Lung (tissue), 12 donors: ENCODE measurements around the gene MARCHF3. TPM values are rescaled to one million over a fixed set of nuclear protein-coding genes. Genes with fewer than 3 reads are reported as not detected.

Experiments used
- ATAC-seq: fragments of 200-7000 bp; cut with Tn5 transposase; one replicate; pipeline ENCODE4 v1.9.1; 2020; ENCODE audit warnings: moderate number of reproducible peaks; ENCODE audit not compliant: insufficient read depth, low FRiP score
- DNase-seq, 3 donors: peaks; one replicate each; pipeline ENCODE4 v3.0.0-alpha.2; 2013 to 2017
- H3K27ac ChIP-seq, 2 donors: one replicate each; pipeline ENCODE4 v1.5.1; 2013; ENCODE audit warnings: mild to moderate bottlenecking in 2 of 2, moderate library complexity in 2 of 2, control low read depth in 1 of 2, inconsistent platforms in 1 of 2, low read depth in 1 of 2, low read length in 1 of 2
- H3K27me3 ChIP-seq, 3 donors: one replicate each; pipeline ENCODE4 v1.5.1; 2013; ENCODE audit warnings: low read length in 2 of 3; ENCODE audit not compliant: control insufficient read depth in 3 of 3, insufficient read depth in 3 of 3
- H3K36me3 ChIP-seq, 4 donors: one replicate each; pipeline ENCODE4 v1.5.1; 2013; ENCODE audit warnings: low read length in 4 of 4, mild to moderate bottlenecking in 1 of 4, moderate library complexity in 1 of 4; ENCODE audit not compliant: control insufficient read depth in 4 of 4, insufficient read depth in 4 of 4
- H3K4me1 ChIP-seq, 5 donors: one replicate each; pipeline ENCODE4 v1.5.1; 2013; ENCODE audit warnings: low read length in 5 of 5, mild to moderate bottlenecking in 2 of 5, moderate library complexity in 1 of 5; ENCODE audit not compliant: control insufficient read depth in 5 of 5, insufficient read depth in 5 of 5
- H3K4me3 ChIP-seq: one replicate; pipeline ENCODE4 v1.5.1; 2013; ENCODE audit warnings: mild to moderate bottlenecking, control low read depth, moderate library complexity
- H3K9ac ChIP-seq, 2 donors: one replicate each; pipeline ENCODE4 v1.5.1; 2013; ENCODE audit warnings: low read length in 2 of 2, control low read depth in 1 of 2; ENCODE audit not compliant: insufficient read depth in 1 of 2
- H3K9me3 ChIP-seq, 4 donors: one replicate each; pipeline ENCODE4 v1.5.1; 2013; ENCODE audit warnings: low read length in 3 of 4, mild to moderate bottlenecking in 1 of 4, moderate library complexity in 1 of 4; ENCODE audit not compliant: control insufficient read depth in 4 of 4, insufficient read depth in 3 of 4
- CTCF ChIP-seq: IDR thresholded peaks from 2 replicates; pipeline ENCODE4 v1.5.1; 2012; ENCODE audit warnings: mild to moderate bottlenecking; ENCODE audit errors: control extremely low read depth, extremely low read depth
- WGBS, 2 donors: extraction: QIAGEN DNeasy Blood & Tissue Kit; methylation state at CpG; one replicate each; pipeline ENCODE4 v1.1.7; 2013; 5-methylcytosine and 5-hydroxymethylcytosine counted together
- polyA plus RNA-seq, 2 donors: library from polyadenylated mRNA; stranded (reverse); fragments of 200-250 nt; gene quantifications; one replicate each; pipeline ENCODE4 v1.2.1, GENCODE V29; 2013
- total RNA-seq, 2 donors: library from RNA; depleted of rRNA in 1 of 2; stranded (reverse); fragments of >200 nt in 1 of 2; gene quantifications; one replicate each; pipeline ENCODE4 v1.2.1, GENCODE V29; 2014 to 2021
- donor health status: control.
- donor health status: control.
- donor health status: Bipolar disorder and iron deficiency.
- donor health status: healthy.
- donor health status: DM: yes; HTN: yes; CAD: no.

MARCHF3 gene
- total and polyA plus RNA-seq, 4 donors = 3.7 to 17.0 (median 13.1) TPM

- TF ChIP-seq CTCF = no peak
- H3K9ac ChIP-seq = no peak overlapping the region
- peaks cover 0 to 11% (median 2%) of the 10 kb centered on the region in 4 donors for H3K36me3 ChIP-seq
- no peaks in the 10 kb centered on the region for H3K4me1 ChIP-seq
- no peaks in the 10 kb centered on the region for H3K27me3 ChIP-seq
- no peak overlapping the region for H3K27ac ChIP-seq
- H3K4me3 ChIP-seq = no peak overlapping the region
- no peak for ATAC-seq
- no peak for DNase-seq
- WGBS, 2 donors = 94 to 96% methylated on average over 6 of the region's 6 CpGs
- H3K9me3 ChIP-seq = peaks cover 0 to 2% (median 0%) of the 10 kb centered on the region in 4 donors
Measured at GRCh38 chr5:126900796-126901195, 129.6 kb downstream of the MARCHF3 start.

- peaks cover 0 to 2% (median 0%) of the 10 kb centered on the region in 4 donors for H3K9me3 ChIP-seq
- ATAC-seq (no peak), DNase-seq (no peak)
- H3K9ac ChIP-seq = no peak overlapping the region
- no peaks in the 10 kb centered on the region for H3K27me3 ChIP-seq
- H3K4me3 ChIP-seq = no peak overlapping the region
- no peak for TF ChIP-seq CTCF
- H3K27ac ChIP-seq = no peak overlapping the region
- H3K36me3 ChIP-seq = peaks cover 0 to 11% (median 2%) of the 10 kb centered on the region in 4 donors
- no peaks in the 10 kb centered on the region for H3K4me1 ChIP-seq
Measured at GRCh38 chr5:126899476-126899875, 130.9 kb downstream of the MARCHF3 start.

GRCh38 chr5:126897851-126898630 lies 132.3 kb downstream of the MARCHF3 start:
- 91 to 97% methylated on average over 5 of the region's 5 CpGs for WGBS, 2 donors
- Histone ChIP-seq H3K4me1 (no peaks in the 10 kb centered on the region), H3K27ac (no peak overlapping the region), H3K36me3 (peaks cover 0 to 11% (median 1%) of the 10 kb centered on the region in 4 donors), H3K9ac (no peak overlapping the region), H3K27me3 (no peaks in the 10 kb centered on the region), H3K4me3 (no peak overlapping the region), H3K9me3 (peaks cover 0 to 2% (median 0%) of the 10 kb centered on the region in 4 donors)
- no peak for ATAC-seq
- DNase-seq = no peak
- no peak for TF ChIP-seq CTCF
